HepG2 (cell line): ENCODE results near the gene PMS1. TPM values are rescaled to one million over a fixed set of nuclear protein-coding genes. Genes with fewer than 3 reads are reported as not detected.

Source experiments
- DPF2 ChIP-seq: sonication (generic); formaldehyde crosslinking; IDR thresholded peaks from 2 replicates; pipeline ENCODE4 v1.4.0; 2020; ENCODE audit warnings: mild to moderate bottlenecking, low read depth, missing genetic modification reagents, borderline replicate concordance
- GATAD2A ChIP-seq: IDR thresholded peaks from 2 replicates; pipeline ENCODE4 v1.6.1; 2016
- HHEX ChIP-seq: IDR thresholded peaks from 2 replicates; pipeline ENCODE4 v1.6.1; 2016; ENCODE audit warnings: control low read depth
- MBNL3 ChIP-seq: fragments of 250-450 bp; sonication (Bioruptor Pico); conservative IDR thresholded peaks from 2 replicates; pipeline ENCODE4 v1.8.0; 2022; ENCODE audit warnings: mild to moderate bottlenecking, inconsistent platforms
- NR1H2 ChIP-seq: sonication (generic); formaldehyde crosslinking; IDR thresholded peaks from 2 replicates; pipeline ENCODE4 v1.8.1; 2022; ENCODE audit warnings: low read depth, missing genetic modification reagents, borderline replicate concordance
- PHB2 ChIP-seq: fragments of 450-650 bp; IDR thresholded peaks from 2 replicates; pipeline ENCODE4 v1.6.1; 2018; ENCODE audit not compliant: partially characterized antibody
- REL ChIP-seq: sonication (generic); formaldehyde crosslinking; conservative IDR thresholded peaks from 2 replicates; pipeline ENCODE4 v1.8.0; 2022; ENCODE audit warnings: mild to moderate bottlenecking, missing genetic modification reagents, moderate library complexity
- SIX1 ChIP-seq: sonication (generic); formaldehyde crosslinking; IDR thresholded peaks from 2 replicates; pipeline ENCODE4 v1.4.0; 2020; ENCODE audit warnings: missing genetic modification reagents, borderline replicate concordance
- SSRP1 ChIP-seq: IDR thresholded peaks from 2 replicates; pipeline ENCODE4 v1.6.1; 2016; ENCODE audit warnings: control low read depth
- TRIM24 ChIP-seq: sonication (generic); formaldehyde crosslinking; IDR thresholded peaks from 2 replicates; pipeline ENCODE4 v1.8.0; 2022; ENCODE audit warnings: mild to moderate bottlenecking, missing genetic modification reagents
- ZNF513 ChIP-seq: sonication (generic); formaldehyde crosslinking; conservative IDR thresholded peaks from 2 replicates; pipeline ENCODE4 v1.5.0; 2020; ENCODE audit warnings: missing genetic modification reagents
- ZNF530 ChIP-seq: sonication (generic); formaldehyde crosslinking; IDR thresholded peaks from 2 replicates; pipeline ENCODE4 v1.5.0; 2020; ENCODE audit warnings: low read depth, mild to moderate bottlenecking, missing genetic modification reagents
- ZNF605 ChIP-seq: sonication (generic); formaldehyde crosslinking; IDR thresholded peaks from 2 replicates; pipeline ENCODE4 v1.8.0; 2022; ENCODE audit warnings: mild to moderate bottlenecking, missing genetic modification reagents
- ZNF629 ChIP-seq: sonication (generic); formaldehyde crosslinking; conservative IDR thresholded peaks from 2 replicates; pipeline ENCODE4 v1.5.0; 2020; ENCODE audit warnings: missing genetic modification reagents
- ZNF709 ChIP-seq: sonication (generic); formaldehyde crosslinking; IDR thresholded peaks from 2 replicates; pipeline ENCODE4 v1.5.0; 2020; ENCODE audit warnings: mild to moderate bottlenecking, missing genetic modification reagents
- ZNF740 ChIP-seq: sonication (generic); formaldehyde crosslinking; IDR thresholded peaks from 2 replicates; pipeline ENCODE4 v1.4.0; 2020; ENCODE audit warnings: missing genetic modification reagents
- polyA plus RNA-seq, 8 experiments: library from polyadenylated mRNA; depleted of rRNA in 3 of 8; stranded (reverse) in 7 of 8; unstranded in 1 of 8; fragments of >200 nt; fragmentation: Illumina TruSeq in 4 of 8; extraction: Trizol in 4 of 8; gene quantifications; 2 replicates each; pipeline versions ENCODE4 v1.2.1 to v1.2.3, GENCODE V29; 2011 to 2016; ENCODE audit warnings: low read depth in 4 of 8, missing spikeins in 1 of 8, mixed read lengths in 1 of 8; ENCODE audit not compliant: insufficient read depth in 1 of 8
- total RNA-seq, 5 experiments: library from RNA; depleted of rRNA; stranded (reverse); fragments of >200 nt; fragmentation: Illumina TruSeq; extraction: Trizol; gene quantifications; 2 replicates each; pipeline ENCODE4 v1.2.3, GENCODE V29; 2016; ENCODE audit warnings: low read depth in 1 of 5
- TF ChIP-seq, protein P1 (sequence below): sonication (generic); formaldehyde crosslinking; IDR thresholded peaks from 2 replicates; pipeline ENCODE4 v1.5.1; 2020; ENCODE audit warnings: mild to moderate bottlenecking, missing genetic modification reagents, moderate library complexity
- TF ChIP-seq, protein P2 (sequence below): IDR thresholded peaks from 2 replicates; pipeline ENCODE4 v1.6.1; 2016; ENCODE audit warnings: missing compliant biosample characterization, missing genetic modification reagents, borderline replicate concordance
- TF ChIP-seq, protein P3 (sequence below): sonication (generic); formaldehyde crosslinking; IDR thresholded peaks from 2 replicates; pipeline ENCODE4 v1.9.0; 2022; ENCODE audit warnings: low read depth, missing genetic modification reagents
- TF ChIP-seq, protein P4 (sequence below): sonication (generic); formaldehyde crosslinking; IDR thresholded peaks from 2 replicates; pipeline ENCODE4 v1.8.0; 2022; ENCODE audit warnings: mild to moderate bottlenecking, missing genetic modification reagents

The PMS1 gene
- total and polyA plus RNA-seq, 2 of the 13 experiments (the other 11 are each of a cell fraction or from before 2014, with no cell fraction given): 14.6 to 39.9 TPM

DNA sequence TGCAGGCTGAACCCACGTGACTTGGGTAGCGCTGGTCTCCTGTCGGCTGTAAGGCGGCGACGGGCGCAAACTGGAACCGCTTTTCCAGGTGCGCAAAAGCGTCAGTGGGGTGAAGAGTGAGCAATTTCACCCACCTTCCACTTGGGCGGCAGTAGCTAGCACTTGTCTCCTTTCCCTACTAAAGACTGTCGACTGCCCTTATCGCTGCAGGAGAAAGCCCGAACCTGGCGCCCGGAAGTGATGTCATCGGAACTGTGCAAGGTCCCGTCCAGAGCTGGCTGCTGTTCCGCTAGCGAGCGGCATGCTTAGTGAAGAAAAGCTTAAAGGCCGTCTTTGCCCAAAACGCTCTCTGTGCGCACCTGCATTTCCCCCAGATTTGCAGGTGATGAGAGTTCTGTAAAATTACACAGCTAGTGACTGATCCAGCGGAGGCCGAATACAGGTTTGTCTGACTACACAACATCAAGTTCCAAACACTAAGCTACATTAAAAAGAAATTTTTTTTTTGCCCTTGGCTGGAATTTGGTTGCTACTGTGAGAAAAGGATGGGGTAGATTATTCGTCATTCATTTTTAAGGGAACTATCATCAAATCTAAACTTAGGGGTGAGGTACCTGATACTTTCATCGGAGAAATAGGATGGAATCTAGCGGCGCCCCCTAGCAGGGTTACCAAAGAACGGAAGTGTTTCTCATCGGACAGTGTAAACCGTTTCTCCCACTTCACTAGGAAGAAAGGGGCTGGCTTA is 21.5 kb upstream of the PMS1 start, which contains the start of gene OSGEPL1 (continued):
- TF ChIP-seq GATAD2A (CRISPR knock-in tag) (peak; percentile 76), TRIM24 (no peak), ZNF740 (CRISPR knock-in tag) (no peak), ZNF513 (CRISPR knock-in tag) (no peak), NR1H2 (CRISPR knock-in tag) (no peak), HHEX (peak; percentile 61), ZNF709 (CRISPR knock-in tag) (no peak; the same call in 1 of the 2 replicates), MBNL3 (CRISPR knock-in tag) (no peak), DPF2 (CRISPR knock-in tag) (no peak), ZNF530 (CRISPR knock-in tag) (no peak), ZNF629 (CRISPR knock-in tag) (no peak; the same call in 1 of the 2 replicates), REL (no peak), PHB2 (no peak), ZNF605 (peak; percentile 95), SIX1 (CRISPR knock-in tag) (no peak; the same call in 1 of the 2 replicates), SSRP1 (CRISPR knock-in tag) (peak; percentile 91)
- TF ChIP-seq, protein P1, sequence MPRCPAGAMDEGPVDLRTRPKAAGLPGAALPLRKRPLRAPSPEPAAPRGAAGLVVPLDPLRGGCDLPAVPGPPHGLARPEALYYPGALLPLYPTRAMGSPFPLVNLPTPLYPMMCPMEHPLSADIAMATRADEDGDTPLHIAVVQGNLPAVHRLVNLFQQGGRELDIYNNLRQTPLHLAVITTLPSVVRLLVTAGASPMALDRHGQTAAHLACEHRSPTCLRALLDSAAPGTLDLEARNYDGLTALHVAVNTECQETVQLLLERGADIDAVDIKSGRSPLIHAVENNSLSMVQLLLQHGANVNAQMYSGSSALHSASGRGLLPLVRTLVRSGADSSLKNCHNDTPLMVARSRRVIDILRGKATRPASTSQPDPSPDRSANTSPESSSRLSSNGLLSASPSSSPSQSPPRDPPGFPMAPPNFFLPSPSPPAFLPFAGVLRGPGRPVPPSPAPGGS (CRISPR knock-in tag): no peak; the same call in 1 of the 2 replicates
- TF ChIP-seq, protein P2, sequence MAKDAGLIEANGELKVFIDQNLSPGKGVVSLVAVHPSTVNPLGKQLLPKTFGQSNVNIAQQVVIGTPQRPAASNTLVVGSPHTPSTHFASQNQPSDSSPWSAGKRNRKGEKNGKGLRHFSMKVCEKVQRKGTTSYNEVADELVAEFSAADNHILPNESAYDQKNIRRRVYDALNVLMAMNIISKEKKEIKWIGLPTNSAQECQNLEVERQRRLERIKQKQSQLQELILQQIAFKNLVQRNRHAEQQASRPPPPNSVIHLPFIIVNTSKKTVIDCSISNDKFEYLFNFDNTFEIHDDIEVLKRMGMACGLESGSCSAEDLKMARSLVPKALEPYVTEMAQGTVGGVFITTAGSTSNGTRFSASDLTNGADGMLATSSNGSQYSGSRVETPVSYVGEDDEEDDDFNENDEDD (CRISPR knock-in tag): peak; percentile 94
- TF ChIP-seq, protein P3, sequence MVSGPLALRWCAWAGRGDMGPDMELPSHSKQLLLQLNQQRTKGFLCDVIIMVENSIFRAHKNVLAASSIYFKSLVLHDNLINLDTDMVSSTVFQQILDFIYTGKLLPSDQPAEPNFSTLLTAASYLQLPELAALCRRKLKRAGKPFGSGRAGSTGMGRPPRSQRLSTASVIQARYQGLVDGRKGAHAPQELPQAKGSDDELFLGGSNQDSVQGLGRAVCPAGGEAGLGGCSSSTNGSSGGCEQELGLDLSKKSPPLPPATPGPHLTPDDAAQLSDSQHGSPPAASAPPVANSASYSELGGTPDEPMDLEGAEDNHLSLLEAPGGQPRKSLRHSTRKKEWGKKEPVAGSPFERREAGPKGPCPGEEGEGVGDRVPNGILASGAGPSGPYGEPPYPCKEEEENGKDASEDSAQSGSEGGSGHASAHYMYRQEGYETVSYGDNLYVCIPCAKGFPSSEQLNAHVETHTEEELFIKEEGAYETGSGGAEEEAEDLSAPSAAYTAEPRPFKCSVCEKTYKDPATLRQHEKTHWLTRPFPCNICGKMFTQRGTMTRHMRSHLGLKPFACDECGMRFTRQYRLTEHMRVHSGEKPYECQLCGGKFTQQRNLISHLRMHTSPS (CRISPR knock-in tag): no peak
- TF ChIP-seq, protein P4, sequence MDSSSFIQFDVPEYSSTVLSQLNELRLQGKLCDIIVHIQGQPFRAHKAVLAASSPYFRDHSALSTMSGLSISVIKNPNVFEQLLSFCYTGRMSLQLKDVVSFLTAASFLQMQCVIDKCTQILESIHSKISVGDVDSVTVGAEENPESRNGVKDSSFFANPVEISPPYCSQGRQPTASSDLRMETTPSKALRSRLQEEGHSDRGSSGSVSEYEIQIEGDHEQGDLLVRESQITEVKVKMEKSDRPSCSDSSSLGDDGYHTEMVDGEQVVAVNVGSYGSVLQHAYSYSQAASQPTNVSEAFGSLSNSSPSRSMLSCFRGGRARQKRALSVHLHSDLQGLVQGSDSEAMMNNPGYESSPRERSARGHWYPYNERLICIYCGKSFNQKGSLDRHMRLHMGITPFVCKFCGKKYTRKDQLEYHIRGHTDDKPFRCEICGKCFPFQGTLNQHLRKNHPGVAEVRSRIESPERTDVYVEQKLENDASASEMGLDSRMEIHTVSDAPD (CRISPR knock-in tag): 0 out of 2 replicates have a peak, but pooled peaks have one; percentile 33
